Calu3 (cell line): Measurements from ENCODE around the gene TGFBI. TPM values are rescaled to one million over a fixed set of nuclear protein-coding genes. Genes with fewer than 3 reads are reported as not detected.

ENCODE experiments used
- BruUV-seq: library from RNA; stranded (reverse); fragments of 400-500 nt; replicated peaks from 2 replicates; lab custom pipeline; 2021; lab: Mats Ljungman, UMichigan
- CTCF ChIA-PET: fragments of 300-600 bp; sonication (Branson Sonifier 250); formaldehyde crosslinking; loops from one replicate; lab custom pipeline; 2022; ENCODE audit warnings: antibody characterized with exemption; lab: Charles Lee
- DNase-seq: peaks from one replicate; pipeline ENCODE4 v3.0.0; 2022
- H3K27ac Mint-ChIP-seq: one replicate; pipeline ENCODE4 v1.8.0; 2022; ENCODE audit warnings: mixed read lengths; ENCODE audit not compliant: unreplicated experiment
- H3K27me3 Mint-ChIP-seq: one replicate; pipeline ENCODE4 v1.8.0; 2022; ENCODE audit warnings: mixed read lengths; ENCODE audit not compliant: unreplicated experiment
- H3K36me3 Mint-ChIP-seq: one replicate; pipeline ENCODE4 v1.8.0; 2022; ENCODE audit warnings: mild to moderate bottlenecking, moderate library complexity, mixed read lengths; ENCODE audit not compliant: insufficient read depth, unreplicated experiment
- H3K4me1 Mint-ChIP-seq: one replicate; pipeline ENCODE4 v1.8.0; 2022; ENCODE audit warnings: mild to moderate bottlenecking, low read depth, mixed read lengths; ENCODE audit not compliant: unreplicated experiment
- H3K4me3 Mint-ChIP-seq: one replicate; pipeline ENCODE4 v1.8.0; 2022; ENCODE audit warnings: mild to moderate bottlenecking, low read depth, moderate library complexity, mixed read lengths; ENCODE audit not compliant: unreplicated experiment
- H3K9me3 Mint-ChIP-seq: one replicate; pipeline ENCODE4 v1.8.0; 2022; ENCODE audit warnings: low read depth, mixed read lengths; ENCODE audit not compliant: unreplicated experiment
- CTCF ChIP-seq: fragments of 200-600 bp; IDR thresholded peaks from one replicate; pipeline ENCODE4 v1.8.0; 2022; ENCODE audit warnings: antibody characterized with exemption; ENCODE audit not compliant: unreplicated experiment
- intact Hi-C: fragments of 100-400 bp; cut with micrococcal nuclease; formaldehyde crosslinking; loops from one replicate; pipeline ENCODE4 v1.10.0; 2022; ENCODE audit not compliant: unreplicated experiment
- total RNA-seq: library from RNA; stranded (reverse); gene quantifications from 2 replicates; pipeline ENCODE4 v1.2.3, GENCODE V29; 2022

TGFBI gene
- total RNA-seq, 1 experiment from 2014 or later, result 95.2 TPM

- BruUV-seq, result no TSS peak
- no peak overlapping the region for H3K4me3 Mint-ChIP-seq
- no peaks in the 10 kb centered on the region for H3K9me3 Mint-ChIP-seq
- CTCF ChIA-PET, result interaction anchor here (0.8 to 1.6 kb wide), 2 partner anchors 17 to 196 kb away, joined by 3 to 10 read pairs; no protein-coding TSS in a partner anchor
- TF ChIP-seq CTCF, result no peak
- intact Hi-C loops, result no loop called here
- H3K27me3 Mint-ChIP-seq, result no peaks in the 10 kb centered on the region
- peak overlapping the region; percentile 69 for H3K27ac Mint-ChIP-seq
- peaks cover 66% of the 10 kb centered on the region for H3K4me1 Mint-ChIP-seq
- peaks cover 27% of the 10 kb centered on the region for H3K36me3 Mint-ChIP-seq
- no peak for DNase-seq
Measured at GRCh38 chr5:136036293-136036911, 7.6 kb downstream of the TGFBI start.

GRCh38 chr5:136037001-136037705, 8.4 kb downstream of the TGFBI start:
- no peak overlapping the region for H3K4me3 Mint-ChIP-seq
- H3K27ac Mint-ChIP-seq, result peak overlapping the region; percentile 69
- BruUV-seq, result no TSS peak
- H3K27me3 Mint-ChIP-seq, result no peaks in the 10 kb centered on the region
- peaks cover 28% of the 10 kb centered on the region for H3K36me3 Mint-ChIP-seq
- peak; percentile 58 for DNase-seq
- no peaks in the 10 kb centered on the region for H3K9me3 Mint-ChIP-seq
- TF ChIP-seq CTCF, result no peak
- intact Hi-C loops, result no loop called here
- CTCF ChIA-PET, result interaction anchor here (0.6 to 1.6 kb wide), 3 partner anchors 9 to 16 kb away, joined by 3 to 10 read pairs (median 4); partner anchors contain the start of gene TGFBI
- peaks cover 66% of the 10 kb centered on the region for H3K4me1 Mint-ChIP-seq

- no peak for TF ChIP-seq CTCF
- Mint-ChIP-seq H3K4me3 (no peak overlapping the region), H3K27ac (no peak overlapping the region), H3K9me3 (no peaks in the 10 kb centered on the region), H3K4me1 (peaks cover 65% of the 10 kb centered on the region), H3K36me3 (peaks cover 23% of the 10 kb centered on the region), H3K27me3 (no peaks in the 10 kb centered on the region)
- no TSS peak for BruUV-seq
- CTCF ChIA-PET, result interaction anchor here (0.7 kb wide), 1 partner anchor 1688 kb away, joined by 4 read pairs; no protein-coding TSS in a partner anchor
- no peak for DNase-seq
- intact Hi-C loops, result no loop called here
Measured at GRCh38 chr5:136038635-136039034, 9.8 kb downstream of the TGFBI start.

- BruUV-seq, result no TSS peak
- intact Hi-C loops, result no loop called here
- H3K36me3 Mint-ChIP-seq, result peaks cover 23% of the 10 kb centered on the region
- no peak overlapping the region for H3K4me3 Mint-ChIP-seq
- H3K9me3 Mint-ChIP-seq, result no peaks in the 10 kb centered on the region
- no peak overlapping the region for H3K27ac Mint-ChIP-seq
- peaks cover 65% of the 10 kb centered on the region for H3K4me1 Mint-ChIP-seq
- TF ChIP-seq CTCF, result no peak
- CTCF ChIA-PET, result interaction anchor here (0.7 kb wide), 1 partner anchor 1687 kb away, joined by 4 read pairs; no protein-coding TSS in a partner anchor
- no peak for DNase-seq
- H3K27me3 Mint-ChIP-seq, result no peaks in the 10 kb centered on the region
Measured at GRCh38 chr5:136039202-136039601, 10.4 kb downstream of the TGFBI start.
